HG02852 (cell line): Measurements from ENCODE around the gene CDC20B.
A peak's percentile ranks its signal among the peaks of the same experiment; 100 is the strongest.

Source experiments
- ATAC-seq: cut with Tn5 transposase; IDR thresholded peaks from one replicate; pipeline ENCODE4 v1.9.1; 2021; ENCODE audit warnings: mild to moderate bottlenecking, moderate library complexity; ENCODE audit not compliant: unreplicated experiment

Gene CDC20B, protein sequence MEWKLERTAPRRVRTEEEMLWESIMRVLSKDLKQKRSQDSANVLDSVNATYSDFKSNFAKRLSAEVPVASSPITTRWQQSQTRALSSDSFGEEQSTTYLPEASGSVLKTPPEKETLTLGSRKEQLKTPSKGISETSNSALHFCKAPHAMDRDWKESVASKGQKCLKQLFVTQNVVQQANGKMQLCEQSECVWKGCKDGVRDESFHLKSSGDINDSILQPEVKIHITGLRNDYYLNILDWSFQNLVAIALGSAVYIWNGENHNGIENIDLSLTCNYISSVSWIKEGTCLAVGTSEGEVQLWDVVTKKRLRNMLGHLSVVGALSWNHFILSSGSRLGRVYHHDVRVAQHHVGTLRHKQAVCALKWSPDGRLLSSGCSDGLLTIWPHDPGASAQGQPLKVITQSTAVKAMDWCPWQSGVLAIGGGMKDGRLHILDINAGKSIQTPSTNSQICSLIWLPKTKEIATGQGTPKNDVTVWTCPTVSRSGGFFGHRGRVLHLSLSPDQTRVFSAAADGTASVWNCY

DNA sequence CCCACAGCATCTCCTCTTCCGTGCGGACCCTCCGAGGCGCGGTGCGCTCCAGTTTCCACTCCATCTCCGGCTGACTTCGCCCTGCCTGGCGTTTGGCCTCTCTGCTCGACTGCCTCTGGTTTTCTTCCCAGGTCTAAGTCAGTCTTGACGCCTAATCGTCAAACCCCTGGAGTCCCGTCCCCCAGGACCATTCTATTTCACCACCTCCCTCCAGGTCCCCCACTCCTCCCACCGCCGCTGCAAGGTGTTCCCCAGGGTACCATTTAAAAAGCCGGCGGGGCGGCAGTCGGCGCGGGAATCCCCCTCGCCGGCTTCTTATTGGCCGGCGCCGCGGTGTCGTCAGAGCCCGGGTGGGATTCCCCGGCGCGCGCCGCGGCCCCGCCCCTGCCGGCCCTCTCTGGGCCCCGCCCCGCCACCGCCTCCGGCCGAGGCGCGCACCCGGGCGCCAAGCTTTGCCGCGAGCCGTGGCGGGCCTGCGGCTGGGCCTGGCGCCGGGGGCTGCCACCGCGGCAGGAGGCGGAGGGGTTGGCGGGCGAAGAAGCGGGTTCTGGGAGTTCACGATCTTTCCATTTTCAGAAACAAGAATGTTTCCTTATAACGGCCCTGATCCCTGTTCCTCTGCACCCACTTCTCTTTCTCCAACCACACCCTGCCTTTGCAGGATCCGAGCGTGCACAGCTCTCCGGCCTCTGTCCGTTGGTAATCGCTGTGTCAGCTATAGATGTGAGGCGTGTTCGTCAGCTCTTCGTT is at the start of gene CDC20B:
Gene CDC20B (minus strand): TSS at position 241 of the 750 bp plus-strand sequence. CDS start 177 bp downstream, at position 64.
- peak; percentile 89 for ATAC-seq

DNA sequence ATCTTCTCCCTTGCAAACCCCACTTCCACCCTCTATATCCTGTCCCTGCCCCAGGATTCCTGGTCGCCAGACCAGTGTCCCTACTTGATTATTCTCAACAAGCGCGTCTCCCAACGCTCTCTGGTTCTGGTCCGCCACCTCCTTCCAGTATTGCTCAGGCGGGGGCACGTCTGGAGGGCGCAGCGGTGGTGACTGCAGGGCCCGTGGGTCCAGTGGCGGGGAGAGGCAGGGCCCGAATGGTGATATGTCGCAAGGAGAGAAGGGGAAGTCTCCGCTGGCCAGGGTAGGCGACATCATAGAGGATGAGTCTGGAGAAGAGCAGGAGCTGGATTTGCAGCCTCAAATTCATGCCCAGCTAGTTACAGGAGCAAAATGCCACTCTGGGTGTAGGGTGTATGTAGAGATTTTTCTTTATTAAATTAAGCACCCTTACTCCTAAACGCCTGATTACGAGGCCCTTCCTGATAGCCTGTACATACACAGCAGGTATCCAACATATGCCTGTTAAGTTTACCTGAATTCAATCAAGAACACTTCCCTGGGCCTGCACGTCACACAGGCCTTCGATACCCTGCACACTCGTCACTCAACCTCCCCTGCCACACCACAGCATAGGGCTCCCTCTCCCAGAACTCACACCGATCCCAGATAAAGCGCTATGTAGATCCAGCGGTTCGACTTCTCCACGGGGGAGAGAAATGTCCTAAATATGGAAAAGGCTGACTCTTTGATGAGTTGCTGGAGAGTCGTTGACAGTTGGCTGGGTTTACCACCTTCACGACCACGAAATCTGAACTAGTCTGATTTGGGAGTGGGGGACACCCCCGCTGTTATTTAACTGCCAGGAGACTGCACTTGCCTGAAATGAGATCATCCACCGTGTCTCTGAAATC is 49.4 kb upstream of the CDC20B start:
- no peak for ATAC-seq

DNA sequence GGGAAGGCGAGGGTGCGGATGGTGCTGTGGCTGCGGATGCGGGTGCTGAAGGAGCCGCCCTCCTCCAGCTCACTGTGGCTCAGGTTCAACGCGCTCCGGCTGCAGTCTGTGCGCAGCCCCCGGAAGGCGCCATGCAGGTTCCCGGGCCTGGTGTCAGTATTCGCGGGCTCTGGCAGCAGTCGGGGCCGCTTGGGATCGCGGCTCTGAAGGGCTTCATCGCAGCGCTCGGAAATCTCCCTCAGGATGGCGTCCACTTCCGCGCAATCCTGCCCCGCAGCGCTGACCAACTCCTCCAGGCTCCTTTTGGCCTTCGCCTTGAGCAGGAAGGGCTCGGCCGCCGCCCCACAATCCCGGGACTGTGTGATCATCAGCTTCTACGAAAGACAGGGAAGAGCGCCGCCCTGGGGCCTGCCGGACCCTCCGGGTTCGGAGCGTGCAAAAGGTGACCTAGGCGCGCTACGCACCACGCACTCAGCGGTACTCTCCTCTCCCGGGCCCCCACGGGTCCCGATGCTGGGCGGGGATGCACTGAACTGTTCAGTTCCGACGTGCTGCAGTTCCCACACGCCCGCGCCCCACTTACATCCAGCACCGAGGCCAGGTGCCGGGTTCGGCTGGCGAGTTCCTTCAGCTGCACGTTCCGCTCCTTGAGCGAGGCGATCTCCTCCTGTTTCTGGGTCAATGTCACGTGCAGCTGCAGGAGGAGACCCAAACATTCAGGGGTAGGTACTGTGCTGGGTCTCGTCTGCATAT is 47.6 kb upstream of the CDC20B start:
- ATAC-seq, result no peak

DNA sequence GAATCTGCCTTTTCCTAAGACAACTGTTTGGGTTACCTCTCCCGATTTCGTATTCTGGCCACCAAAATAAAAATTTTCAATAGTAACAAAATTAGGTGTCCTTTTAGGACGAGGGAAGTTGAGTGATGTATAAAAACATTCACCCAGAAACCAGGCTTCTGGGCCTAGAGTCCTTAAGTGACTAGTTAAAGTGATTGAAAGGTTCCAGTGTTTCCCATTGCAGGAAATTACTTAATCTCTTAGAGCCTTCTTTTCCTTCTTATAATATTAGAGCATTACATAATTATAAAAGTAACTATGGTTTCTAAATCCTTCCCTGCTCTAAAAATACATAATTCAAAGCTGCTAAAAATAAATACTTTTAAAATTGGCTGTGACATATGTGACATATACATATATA is 46.8 kb upstream of the CDC20B start:
- no peak for ATAC-seq

DNA sequence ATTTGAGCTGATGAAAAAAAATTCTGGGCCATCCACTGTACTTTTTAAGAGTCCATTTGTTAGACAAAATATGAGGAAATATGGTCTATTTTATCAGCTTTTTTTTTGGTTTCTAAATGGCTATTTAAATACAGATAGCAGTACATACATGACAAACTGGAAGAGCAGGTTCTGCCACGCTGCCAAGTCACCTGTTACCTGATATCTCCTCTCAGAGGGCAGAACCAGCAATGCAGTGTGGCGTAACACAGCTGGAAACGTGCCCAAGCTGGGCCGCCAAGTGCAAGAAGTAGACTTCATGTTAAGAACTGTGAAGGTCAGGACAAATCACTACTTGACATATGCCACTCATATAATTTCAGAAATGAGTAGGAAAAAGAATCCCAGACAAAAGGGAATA is 46.0 kb upstream of the CDC20B start:
- ATAC-seq, result no peak

DNA sequence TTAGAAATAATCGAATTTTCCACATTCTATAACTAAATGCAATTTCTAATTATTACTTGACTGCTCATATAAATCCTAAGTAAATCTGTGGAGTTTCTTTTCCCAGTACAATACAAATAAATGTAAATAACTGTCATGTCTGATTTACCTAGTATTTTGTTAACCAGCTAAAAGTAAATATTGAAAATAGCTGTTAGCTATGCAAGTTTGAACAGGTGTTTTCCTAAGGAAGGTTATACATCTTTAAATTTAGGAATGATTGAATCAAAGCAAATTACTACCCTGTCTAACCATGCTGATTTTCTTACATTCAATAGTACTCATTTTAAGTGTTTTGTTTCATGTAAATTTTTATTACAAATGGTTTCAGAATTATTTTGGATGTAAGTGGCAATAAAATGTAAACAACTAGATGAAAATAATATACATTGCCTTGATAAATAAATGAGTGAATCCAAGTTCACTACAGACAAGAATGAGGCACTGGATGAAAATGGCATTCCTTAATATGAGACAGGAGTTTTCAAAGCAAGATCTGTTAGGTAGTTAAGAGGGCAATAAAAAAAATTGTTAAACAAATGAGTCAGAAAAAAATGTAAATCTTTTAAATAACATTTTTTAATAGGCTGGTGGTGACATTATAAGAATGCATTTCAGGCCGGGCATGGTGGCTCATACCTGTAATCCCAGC is 38.4 kb upstream of the CDC20B start:
- no peak for ATAC-seq

DNA sequence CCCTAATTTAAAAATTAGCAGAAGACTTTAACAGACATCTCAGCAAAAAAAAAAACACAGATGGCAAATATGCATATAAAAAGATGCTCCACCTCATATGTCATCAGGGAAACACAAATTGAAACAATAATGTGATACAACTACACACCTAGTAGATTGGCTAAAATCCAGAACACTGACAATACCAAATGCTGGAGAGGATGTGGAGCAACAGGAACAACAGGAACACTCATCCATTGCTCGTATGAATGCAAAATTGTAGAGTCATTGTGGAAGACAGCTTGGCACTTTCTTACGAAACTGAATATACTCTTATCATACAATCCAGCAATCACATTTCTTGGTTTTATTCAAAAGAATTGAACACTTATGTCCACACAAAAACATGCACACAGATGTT is 32.0 kb upstream of the CDC20B start:
- ATAC-seq, result no peak

DNA sequence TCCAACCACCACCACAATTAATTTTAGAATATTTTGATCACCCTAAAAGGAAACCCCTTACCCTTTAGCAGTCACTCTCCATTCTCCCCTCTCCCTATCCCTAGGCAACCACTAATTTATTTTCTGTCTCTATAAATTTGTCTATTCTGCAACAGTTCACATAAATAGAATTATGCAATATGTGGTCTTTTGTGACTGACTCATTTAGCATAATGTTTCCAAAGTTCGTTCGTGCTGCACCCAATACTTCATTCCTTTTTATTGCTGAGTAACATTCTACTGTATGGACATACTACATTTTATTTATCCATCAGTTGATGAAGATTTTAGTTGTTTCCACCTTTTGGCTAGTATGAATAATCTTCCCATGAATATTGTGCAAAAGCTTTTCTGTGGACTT is 18.2 kb upstream of the CDC20B start:
- ATAC-seq, result no peak

DNA sequence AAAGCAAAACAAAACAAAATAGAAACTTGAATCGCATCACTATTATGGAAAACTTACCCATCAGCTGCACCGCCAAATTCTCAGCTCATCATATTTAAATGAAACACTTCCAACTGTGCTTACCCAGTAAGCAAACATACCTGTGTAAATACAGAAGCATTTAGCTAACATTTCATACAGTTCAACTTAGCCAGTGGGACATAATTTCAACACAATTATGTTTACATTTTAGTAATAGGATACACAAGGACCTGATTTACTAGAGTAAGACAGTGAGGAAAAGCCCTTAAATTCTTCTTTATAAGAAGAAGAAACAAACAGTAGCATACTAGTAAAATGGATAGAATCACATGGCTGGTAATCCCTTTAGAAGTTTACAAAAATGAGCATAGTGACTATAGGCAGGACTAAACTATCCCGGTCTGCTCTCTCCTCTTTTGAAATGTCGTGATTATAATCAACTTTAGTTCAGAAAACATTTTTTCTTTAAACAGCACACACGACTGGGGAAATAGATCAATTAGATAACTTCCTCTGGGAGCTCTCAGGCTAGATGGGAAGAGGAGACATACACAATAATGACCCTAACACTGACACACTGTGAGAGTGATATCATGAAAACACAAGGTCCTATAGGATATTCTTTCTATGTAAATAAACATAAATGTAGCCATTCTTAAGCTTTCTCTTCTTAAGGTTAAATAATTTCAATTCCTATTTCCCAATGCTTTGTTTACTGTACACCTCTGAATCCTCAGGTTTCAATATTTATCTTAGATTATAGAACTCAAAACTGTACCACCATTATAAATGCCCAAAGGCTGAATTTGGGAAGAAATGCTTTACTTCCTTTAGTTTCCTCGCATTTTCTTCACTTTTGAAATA is 15.9 kb upstream of the CDC20B start:
- no peak for ATAC-seq

DNA sequence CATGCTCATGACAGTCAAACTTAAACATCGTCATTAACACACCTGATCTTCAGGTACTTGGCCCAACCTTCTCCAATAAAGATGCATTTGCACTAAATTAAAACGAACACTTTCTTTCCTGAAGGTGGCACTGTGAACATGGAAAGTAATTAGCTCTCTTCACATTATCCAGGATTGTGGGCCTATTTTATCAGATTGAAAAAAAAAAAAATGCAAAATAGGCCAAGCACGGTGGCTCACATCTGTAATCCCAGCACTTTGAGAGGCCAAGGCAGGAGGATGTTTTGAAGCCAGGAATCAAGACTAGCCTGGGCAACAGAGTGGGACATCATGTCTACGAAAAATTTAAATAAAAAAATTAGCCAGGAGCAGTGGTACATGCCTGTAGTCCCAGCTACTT is 14.4 kb upstream of the CDC20B start:
- ATAC-seq, result no peak

DNA sequence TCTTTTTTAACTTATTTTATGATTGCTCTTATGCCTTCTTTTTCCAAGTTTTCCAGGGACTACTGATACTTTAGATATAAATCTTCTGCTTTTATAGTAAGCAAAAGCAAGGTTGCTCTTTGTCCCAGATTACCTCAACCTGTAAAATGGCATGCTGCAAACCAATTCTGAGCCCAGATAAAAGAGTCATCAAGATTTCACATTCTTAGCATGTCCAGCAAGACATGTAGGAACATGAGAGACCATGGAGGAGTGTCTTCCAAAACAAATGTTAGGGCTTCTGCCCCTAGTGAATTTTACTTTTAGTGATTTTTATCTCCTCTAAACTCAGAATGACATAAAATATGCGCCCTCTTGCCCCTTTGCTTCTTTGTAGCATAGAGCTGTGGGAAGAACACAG is 7.0 kb upstream of the CDC20B start:
- no peak for ATAC-seq

DNA sequence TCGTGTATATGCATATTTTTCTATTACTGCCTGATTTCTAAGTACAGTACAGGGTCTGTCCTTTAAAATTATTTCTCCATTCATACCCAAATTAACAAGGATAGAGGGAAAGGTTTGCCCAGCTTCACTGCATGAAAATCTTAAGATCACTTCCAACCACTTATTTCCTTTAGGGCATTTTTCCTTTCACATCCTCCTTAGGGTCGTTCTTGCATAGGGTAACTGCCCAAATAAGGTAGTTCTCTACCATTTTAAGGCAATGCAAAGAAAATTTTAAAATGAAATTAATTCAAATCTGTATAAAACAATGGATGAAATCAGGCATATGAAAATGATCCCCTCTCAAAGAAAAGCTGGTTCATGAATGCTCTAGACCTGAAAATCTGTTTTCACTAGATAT is 4.1 kb upstream of the CDC20B start:
- no peak for ATAC-seq

DNA sequence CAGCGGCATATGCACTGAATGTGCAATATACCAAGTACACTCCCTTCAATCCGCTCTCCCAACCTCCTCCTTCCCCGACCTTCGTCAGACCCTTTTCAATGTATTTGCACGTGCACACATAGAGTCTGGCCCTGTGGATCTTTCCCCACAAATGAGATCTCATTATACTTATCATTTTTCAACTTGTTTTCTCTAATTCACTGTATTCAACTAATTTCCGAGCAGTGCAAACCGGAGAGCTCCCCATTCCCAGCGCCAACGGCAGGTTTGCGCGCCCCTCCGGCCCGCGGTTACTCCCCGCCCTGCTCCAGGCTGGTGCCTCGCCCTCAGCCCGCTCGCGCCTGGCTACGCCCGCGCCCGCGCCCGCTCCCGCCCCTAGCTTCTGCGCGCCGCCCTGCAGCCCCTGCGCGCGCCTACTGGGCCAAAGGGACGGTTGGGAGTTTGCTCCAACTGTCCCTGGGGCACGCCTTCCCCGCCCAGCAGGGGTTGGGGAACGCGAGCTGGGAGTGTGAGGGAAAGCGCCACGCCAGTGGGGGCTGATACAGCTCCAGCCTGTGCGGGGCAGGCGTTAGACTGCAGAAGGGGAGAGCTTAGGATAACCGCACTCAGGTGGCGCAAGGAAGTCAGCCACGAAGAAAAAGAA is 3.3 kb upstream of the CDC20B start:
- no peak for ATAC-seq

DNA sequence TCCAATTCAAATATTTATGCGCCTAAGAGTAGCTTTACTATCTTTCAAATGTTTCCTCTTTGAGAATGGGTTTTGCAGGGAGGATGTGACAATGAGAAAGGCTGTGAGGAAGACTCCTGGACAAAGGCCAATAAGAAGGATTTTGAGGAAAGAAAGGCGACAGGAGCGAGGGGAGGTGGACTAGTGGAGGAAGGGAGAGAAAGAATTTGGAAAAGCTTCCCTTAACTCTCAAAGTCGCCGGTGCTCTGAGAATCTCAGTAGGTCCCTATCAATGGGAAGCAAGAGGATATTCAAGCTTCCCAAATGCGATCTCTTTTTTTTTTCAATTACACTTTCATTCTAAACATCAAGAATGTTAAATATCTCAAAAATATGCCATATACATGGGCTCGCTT is 2.8 kb upstream of the CDC20B start:
- no peak for ATAC-seq

DNA sequence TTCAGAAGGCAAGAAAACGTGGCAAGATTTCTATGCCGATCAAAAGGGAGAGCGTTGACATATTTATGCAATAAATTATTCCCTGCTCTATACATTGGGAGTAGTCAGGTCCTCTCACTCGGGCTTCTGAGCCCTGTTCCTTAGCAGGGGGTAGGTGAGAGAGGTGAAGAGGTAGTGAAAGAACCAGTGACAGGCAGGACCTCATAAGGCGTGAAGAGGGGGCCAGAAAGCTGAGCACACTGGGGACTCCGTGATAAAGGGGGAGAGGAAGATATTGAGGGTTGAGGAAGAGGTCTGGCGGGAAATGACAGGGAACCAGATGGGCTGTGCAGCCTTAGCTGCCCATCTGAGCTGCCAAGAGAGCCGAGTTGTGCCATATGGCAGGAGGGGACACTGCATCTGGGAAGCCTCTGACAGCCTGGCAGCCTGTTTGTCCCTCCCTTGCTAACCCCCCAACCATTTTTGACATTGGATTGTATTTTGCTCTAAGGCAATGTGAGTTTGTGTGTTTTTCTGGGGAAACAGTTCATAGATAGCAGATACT is 782 bp upstream of the CDC20B start:
- no peak for ATAC-seq

DNA sequence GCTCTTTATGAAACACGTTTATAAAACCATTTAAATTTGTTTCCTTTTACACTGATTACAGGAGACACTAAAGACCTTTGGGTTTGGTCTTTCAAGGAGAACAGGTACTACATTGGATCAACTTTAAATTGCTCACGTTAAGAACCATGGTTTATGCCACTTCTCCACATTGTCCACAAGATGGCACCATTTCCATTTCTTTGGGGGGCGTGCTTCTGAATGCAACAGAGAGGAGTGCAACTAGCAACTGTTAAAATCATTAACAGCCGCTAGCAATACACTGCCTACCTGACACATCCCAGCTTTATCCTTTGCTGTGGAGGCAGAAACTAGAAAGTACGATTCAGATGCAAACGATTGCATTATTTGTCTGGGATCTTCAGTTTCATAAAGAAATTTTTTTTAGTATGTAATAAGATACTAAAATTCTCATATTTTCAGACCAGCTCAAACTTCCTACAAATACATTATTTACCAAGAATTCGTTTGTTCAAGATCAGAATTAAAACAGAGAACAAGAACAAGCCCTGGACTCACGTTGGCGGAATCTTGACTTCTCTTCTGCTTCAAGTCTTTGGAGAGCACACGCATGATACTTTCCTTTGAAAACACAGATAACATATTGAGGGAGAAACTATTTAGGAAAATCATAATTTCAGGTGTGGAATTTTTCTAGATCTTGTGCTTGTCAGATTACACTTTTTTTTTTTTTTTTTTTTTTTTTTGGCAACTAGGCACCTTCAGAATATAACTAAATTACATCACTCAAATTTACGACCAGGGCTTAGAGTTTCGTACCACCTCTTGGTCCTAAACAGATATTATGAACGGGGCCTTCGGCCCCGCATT is 702 bp downstream of the CDC20B start:
- ATAC-seq, result peak; percentile 63

DNA sequence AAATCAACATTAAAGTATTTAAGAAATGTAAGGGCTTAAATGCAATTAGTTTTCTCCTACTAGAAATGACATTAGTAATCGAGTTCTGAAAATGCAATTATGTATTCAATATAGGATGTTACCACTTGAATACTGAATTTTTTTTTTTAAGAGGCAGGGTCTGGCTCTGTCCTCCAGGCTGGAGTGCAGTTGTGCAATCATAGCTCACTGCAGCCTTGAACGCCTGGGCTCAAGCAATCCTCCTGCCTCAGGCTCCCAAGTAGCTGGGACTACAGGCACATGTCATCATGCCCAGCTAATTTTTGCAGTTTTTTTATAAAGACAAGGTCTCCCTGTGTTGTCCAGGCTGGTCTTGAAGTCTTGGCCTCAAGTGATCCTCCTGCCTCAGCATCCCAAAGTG is 1.5 kb downstream of the CDC20B start:
- ATAC-seq, result no peak
